Measurements from ENCODE around the gene SMIM45.
"Not testable (repeated sequence)": the region's sequence is repeated elsewhere in the genome, so short reads cannot be mapped to it uniquely, and the experiment has no call there.

Gene SMIM45

GRCh38 chr22:41947424-41948080, 4.4 kb upstream of the SMIM45 start:
- Histone ChIP-seq H3K4me1 (ENCODE audit: control insufficient read depth in 2 of 2, insufficient read depth in 2 of 2, low read length in 1 of 2) (peaks cover 0 to 8% of the 10 kb centered on the region in 2 donors), H3K27me3 (ENCODE audit: control insufficient read depth in 1 of 2, insufficient read depth in 2 of 2, low read length in 2 of 2) (no peaks in the 10 kb centered on the region), H3K4me3 (ENCODE audit: low read depth in 1 of 2, low read length in 2 of 2) (no peak overlapping the region), H3K27ac (ENCODE audit: low read depth in 2 of 2, low read length in 1 of 2) (no peak overlapping the region), H3K36me3 (ENCODE audit: control insufficient read depth in 2 of 2, insufficient read depth in 2 of 2, low read length in 1 of 2) (no peaks in the 10 kb centered on the region), H3K9me3 (ENCODE audit: control insufficient read depth in 2 of 2, insufficient read depth in 1 of 2, low read depth in 1 of 2, low read length in 1 of 2) (no peaks in the 10 kb centered on the region)
- 70 to 72% methylated on average over 20 to 21 of the region's 21 CpGs for WGBS, 2 donors

GRCh38 chr22:41948142-41948541, 3.8 kb upstream of the SMIM45 start:
- Histone ChIP-seq H3K4me1 (ENCODE audit: control insufficient read depth in 2 of 2, insufficient read depth in 2 of 2, low read length in 1 of 2) (peaks cover 0 to 8% of the 10 kb centered on the region in 2 donors), H3K27me3 (ENCODE audit: control insufficient read depth in 1 of 2, insufficient read depth in 2 of 2, low read length in 2 of 2) (no peaks in the 10 kb centered on the region), H3K4me3 (ENCODE audit: low read depth in 1 of 2, low read length in 2 of 2) (no peak overlapping the region), H3K9me3 (ENCODE audit: control insufficient read depth in 2 of 2, insufficient read depth in 1 of 2, low read depth in 1 of 2, low read length in 1 of 2) (no peaks in the 10 kb centered on the region), H3K27ac (ENCODE audit: low read depth in 2 of 2, low read length in 1 of 2) (no peak overlapping the region), H3K36me3 (ENCODE audit: control insufficient read depth in 2 of 2, insufficient read depth in 2 of 2, low read length in 1 of 2) (no peaks in the 10 kb centered on the region)
- 93 to 94% methylated on average over 2 of the region's 2 CpGs for WGBS, 2 donors

GRCh38 chr22:41948928-41949296, 3.0 kb upstream of the SMIM45 start:
- not testable (repeated sequence) for H3K36me3 ChIP-seq (ENCODE audit: control insufficient read depth in 2 of 2, insufficient read depth in 2 of 2, low read length in 1 of 2); H3K27ac ChIP-seq (ENCODE audit: low read depth in 2 of 2, low read length in 1 of 2); H3K9me3 ChIP-seq (ENCODE audit: control insufficient read depth in 2 of 2, insufficient read depth in 1 of 2, low read depth in 1 of 2, low read length in 1 of 2); H3K27me3 ChIP-seq (ENCODE audit: control insufficient read depth in 1 of 2, insufficient read depth in 2 of 2, low read length in 2 of 2); H3K4me1 ChIP-seq (ENCODE audit: control insufficient read depth in 2 of 2, insufficient read depth in 2 of 2, low read length in 1 of 2); H3K4me3 ChIP-seq (ENCODE audit: low read depth in 1 of 2, low read length in 2 of 2)
- WGBS, 2 donors = 84 to 85% methylated on average over 8 of the region's 8 CpGs

- Histone ChIP-seq H3K36me3 (ENCODE audit: control insufficient read depth in 2 of 2, insufficient read depth in 2 of 2, low read length in 1 of 2) (no peaks in the 10 kb centered on the region), H3K27ac (ENCODE audit: low read depth in 2 of 2, low read length in 1 of 2) (no peak overlapping the region), H3K9me3 (ENCODE audit: control insufficient read depth in 2 of 2, insufficient read depth in 1 of 2, low read depth in 1 of 2, low read length in 1 of 2) (no peaks in the 10 kb centered on the region), H3K4me1 (ENCODE audit: control insufficient read depth in 2 of 2, insufficient read depth in 2 of 2, low read length in 1 of 2) (peaks cover 0 to 8% of the 10 kb centered on the region in 2 donors), H3K27me3 (ENCODE audit: control insufficient read depth in 1 of 2, insufficient read depth in 2 of 2, low read length in 2 of 2) (no peaks in the 10 kb centered on the region), H3K4me3 (ENCODE audit: low read depth in 1 of 2, low read length in 2 of 2) (no peak overlapping the region)
- WGBS, 2 donors = 86 to 87% methylated on average over 7 of the region's 7 CpGs
Measured at GRCh38 chr22:41949297-41949965, 2.5 kb upstream of the SMIM45 start.

- Histone ChIP-seq H3K9me3 (ENCODE audit: control insufficient read depth in 2 of 2, insufficient read depth in 1 of 2, low read depth in 1 of 2, low read length in 1 of 2) (no peaks in the 10 kb centered on the region), H3K4me1 (ENCODE audit: control insufficient read depth in 2 of 2, insufficient read depth in 2 of 2, low read length in 1 of 2) (peaks cover 0 to 4% of the 10 kb centered on the region in 2 donors), H3K36me3 (ENCODE audit: control insufficient read depth in 2 of 2, insufficient read depth in 2 of 2, low read length in 1 of 2) (no peaks in the 10 kb centered on the region), H3K4me3 (ENCODE audit: low read depth in 1 of 2, low read length in 2 of 2) (no peak overlapping the region), H3K27ac (ENCODE audit: low read depth in 2 of 2, low read length in 1 of 2) (no peak overlapping the region), H3K27me3 (ENCODE audit: control insufficient read depth in 1 of 2, insufficient read depth in 2 of 2, low read length in 2 of 2) (no peaks in the 10 kb centered on the region)
- 78 to 79% methylated on average over 2 of the region's 2 CpGs for WGBS, 2 donors
Measured at GRCh38 chr22:41952713-41953112, 763 bp downstream of the SMIM45 start.

- Histone ChIP-seq H3K4me1 (ENCODE audit: control insufficient read depth in 2 of 2, insufficient read depth in 2 of 2, low read length in 1 of 2) (peaks cover 0 to 4% of the 10 kb centered on the region in 2 donors), H3K9me3 (ENCODE audit: control insufficient read depth in 2 of 2, insufficient read depth in 1 of 2, low read depth in 1 of 2, low read length in 1 of 2) (no peaks in the 10 kb centered on the region), H3K27ac (ENCODE audit: low read depth in 2 of 2, low read length in 1 of 2) (no peak overlapping the region), H3K36me3 (ENCODE audit: control insufficient read depth in 2 of 2, insufficient read depth in 2 of 2, low read length in 1 of 2) (no peaks in the 10 kb centered on the region), H3K4me3 (ENCODE audit: low read depth in 1 of 2, low read length in 2 of 2) (no peak overlapping the region), H3K27me3 (ENCODE audit: control insufficient read depth in 1 of 2, insufficient read depth in 2 of 2, low read length in 2 of 2) (no peaks in the 10 kb centered on the region)
- 49 to 59% methylated on average over 20 to 23 of the region's 23 CpGs for WGBS, 2 donors
Measured at GRCh38 chr22:41957941-41958556, 6.1 kb downstream of the SMIM45 start.

GRCh38 chr22:41963453-41964111, 11.6 kb downstream of the SMIM45 start:
- Histone ChIP-seq H3K36me3 (ENCODE audit: control insufficient read depth in 2 of 2, insufficient read depth in 2 of 2, low read length in 1 of 2) (no peaks in the 10 kb centered on the region), H3K27me3 (ENCODE audit: control insufficient read depth in 1 of 2, insufficient read depth in 2 of 2, low read length in 2 of 2) (no peaks in the 10 kb centered on the region), H3K4me3 (ENCODE audit: low read depth in 1 of 2, low read length in 2 of 2) (no peak overlapping the region), H3K27ac (ENCODE audit: low read depth in 2 of 2, low read length in 1 of 2) (no peak overlapping the region), H3K9me3 (ENCODE audit: control insufficient read depth in 2 of 2, insufficient read depth in 1 of 2, low read depth in 1 of 2, low read length in 1 of 2) (no peaks in the 10 kb centered on the region), H3K4me1 (ENCODE audit: control insufficient read depth in 2 of 2, insufficient read depth in 2 of 2, low read length in 1 of 2) (no peaks in the 10 kb centered on the region)
- WGBS, 2 donors = 73% methylated on average over 9 of the region's 9 CpGs

GRCh38 chr22:41964112-41964491, 12.2 kb downstream of the SMIM45 start:
- Histone ChIP-seq H3K4me3 (ENCODE audit: low read depth in 1 of 2, low read length in 2 of 2) (no peak overlapping the region), H3K4me1 (ENCODE audit: control insufficient read depth in 2 of 2, insufficient read depth in 2 of 2, low read length in 1 of 2) (no peaks in the 10 kb centered on the region), H3K9me3 (ENCODE audit: control insufficient read depth in 2 of 2, insufficient read depth in 1 of 2, low read depth in 1 of 2, low read length in 1 of 2) (no peaks in the 10 kb centered on the region), H3K27ac (ENCODE audit: low read depth in 2 of 2, low read length in 1 of 2) (no peak overlapping the region), H3K27me3 (ENCODE audit: control insufficient read depth in 1 of 2, insufficient read depth in 2 of 2, low read length in 2 of 2) (no peaks in the 10 kb centered on the region), H3K36me3 (ENCODE audit: control insufficient read depth in 2 of 2, insufficient read depth in 2 of 2, low read length in 1 of 2) (no peaks in the 10 kb centered on the region)
- WGBS, 2 donors = 62 to 71% methylated on average over 5 of the region's 5 CpGs

GRCh38 chr22:41966225-41966606, 14.3 kb downstream of the SMIM45 start:
- no peaks in the 10 kb centered on the region for H3K36me3 ChIP-seq (ENCODE audit: control insufficient read depth in 2 of 2, insufficient read depth in 2 of 2, low read length in 1 of 2)
- H3K4me1 ChIP-seq (ENCODE audit: control insufficient read depth in 2 of 2, insufficient read depth in 2 of 2, low read length in 1 of 2) = no peaks in the 10 kb centered on the region
- no peaks in the 10 kb centered on the region for H3K27me3 ChIP-seq (ENCODE audit: control insufficient read depth in 1 of 2, insufficient read depth in 2 of 2, low read length in 2 of 2)
- H3K27ac ChIP-seq (ENCODE audit: low read depth in 2 of 2, low read length in 1 of 2) = no peak overlapping the region
- WGBS, 2 donors = 97 to 100% methylated on average over 2 of the region's 2 CpGs
- no peaks in the 10 kb centered on the region for H3K9me3 ChIP-seq (ENCODE audit: control insufficient read depth in 2 of 2, insufficient read depth in 1 of 2, low read depth in 1 of 2, low read length in 1 of 2)
- H3K4me3 ChIP-seq (ENCODE audit: low read depth in 1 of 2, low read length in 2 of 2) = no peak overlapping the region

All from esophagus (tissue), 2 donors.